Measurements from ENCODE around the gene DDX54.

DDX54 gene

DNA sequence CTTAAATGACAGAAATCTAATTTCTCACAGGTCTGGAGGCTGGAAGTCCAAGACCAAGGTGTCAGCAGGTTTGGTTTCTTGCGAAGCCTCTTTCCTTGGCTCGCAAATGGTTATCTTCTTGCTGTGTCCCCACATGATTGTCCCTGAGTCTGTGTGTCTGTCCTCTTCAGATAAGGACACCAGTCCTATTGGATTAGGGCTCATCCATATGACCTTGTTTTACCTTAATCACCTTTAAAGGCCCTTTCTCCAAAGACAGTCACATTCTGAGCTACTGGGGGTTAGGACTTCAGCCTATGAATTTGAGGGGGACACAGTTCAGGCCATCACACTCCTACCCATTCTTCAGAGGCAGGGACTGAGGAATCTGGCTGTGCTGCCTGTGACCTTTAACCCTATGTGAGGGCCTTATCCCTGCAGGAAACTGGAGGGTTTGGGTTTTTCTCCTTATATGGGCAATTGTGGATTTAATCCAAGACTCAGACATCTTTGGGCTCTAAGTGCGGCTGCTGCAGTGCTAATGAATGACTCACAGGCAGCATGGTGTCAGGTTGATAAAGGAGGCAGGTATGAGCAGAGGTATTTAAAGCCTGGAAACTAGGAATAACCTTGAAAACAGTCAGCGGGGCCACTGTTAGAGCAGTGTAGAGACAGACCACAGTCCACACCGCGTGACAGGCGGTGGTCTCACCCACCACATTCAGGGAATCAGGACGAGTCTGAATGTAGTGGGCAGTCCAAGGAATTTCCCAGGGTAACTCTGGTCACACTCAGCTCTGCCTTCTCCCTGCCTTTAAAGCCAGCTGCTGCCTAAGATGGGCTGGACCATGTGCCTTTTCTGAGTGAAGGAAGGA, 46.2 kb upstream of the DDX54 start:
- DNase-seq (ENCODE audit: low read depth in 2 of 2) = peak in 1 of 2 donors; percentile 81
- TF ChIP-seq CTCF (IDR thresholded peaks at IDR 0.05; ENCODE audit: low read depth, low read length) = no peak

DNA sequence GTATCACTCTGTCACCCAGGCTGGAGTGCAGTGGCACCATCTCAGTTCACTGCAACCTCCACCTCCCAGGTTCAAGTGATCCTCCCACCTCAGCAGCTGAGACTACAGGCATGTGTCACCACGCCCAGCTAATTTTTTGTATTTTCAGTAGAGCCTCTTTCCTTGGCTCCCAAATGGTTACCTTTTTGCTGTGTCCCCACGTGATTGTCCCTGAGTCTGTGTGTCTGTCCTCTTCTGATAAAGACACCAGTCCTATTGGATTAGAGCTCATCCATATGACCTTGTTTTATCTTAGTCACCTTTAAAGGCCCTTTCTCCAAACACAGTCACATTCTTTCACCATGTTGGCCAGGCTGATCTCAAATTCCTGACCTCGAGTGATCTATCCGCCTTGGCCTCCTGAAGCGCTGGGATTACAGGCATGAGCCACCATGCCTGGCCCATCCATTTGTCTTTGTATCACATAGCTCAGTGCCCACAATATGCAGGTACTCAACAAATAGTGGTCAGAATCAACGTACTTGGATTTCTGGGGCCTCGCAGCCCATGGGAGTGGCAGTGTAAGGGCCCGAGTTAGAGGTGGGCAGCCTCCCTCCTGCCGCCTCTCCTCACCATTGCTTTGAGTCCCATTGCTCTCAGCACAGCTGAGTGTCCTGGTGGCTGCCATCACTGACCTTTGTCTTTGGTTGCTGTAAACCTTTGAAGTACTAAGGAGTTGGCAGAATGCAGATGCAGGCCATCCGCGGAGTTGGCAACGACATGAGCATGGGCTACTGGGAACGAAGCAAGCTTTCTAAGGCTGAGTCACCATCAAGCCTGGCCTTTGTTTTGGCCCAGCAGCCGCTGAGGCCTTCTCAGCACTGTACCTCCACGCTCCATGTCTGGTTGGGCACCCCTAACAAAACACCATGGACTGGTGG, 45.3 kb upstream of the DDX54 start:
- DNase-seq (ENCODE audit: low read depth in 2 of 2) = no peak
- no peak overlapping the region for H3K4me3 ChIP-seq (replicated peaks in 1 of 2; ENCODE audit: low read depth in 2 of 2, low read length in 2 of 2)
- TF ChIP-seq CTCF (IDR thresholded peaks at IDR 0.05; ENCODE audit: low read depth, low read length) = no peak

More for the DNA sequence above, 46.2 kb upstream of the DDX54 start:
- H3K4me3 ChIP-seq (replicated peaks in 1 of 2; ENCODE audit: low read depth in 2 of 2, low read length in 2 of 2) = no peak overlapping the region

DNA sequence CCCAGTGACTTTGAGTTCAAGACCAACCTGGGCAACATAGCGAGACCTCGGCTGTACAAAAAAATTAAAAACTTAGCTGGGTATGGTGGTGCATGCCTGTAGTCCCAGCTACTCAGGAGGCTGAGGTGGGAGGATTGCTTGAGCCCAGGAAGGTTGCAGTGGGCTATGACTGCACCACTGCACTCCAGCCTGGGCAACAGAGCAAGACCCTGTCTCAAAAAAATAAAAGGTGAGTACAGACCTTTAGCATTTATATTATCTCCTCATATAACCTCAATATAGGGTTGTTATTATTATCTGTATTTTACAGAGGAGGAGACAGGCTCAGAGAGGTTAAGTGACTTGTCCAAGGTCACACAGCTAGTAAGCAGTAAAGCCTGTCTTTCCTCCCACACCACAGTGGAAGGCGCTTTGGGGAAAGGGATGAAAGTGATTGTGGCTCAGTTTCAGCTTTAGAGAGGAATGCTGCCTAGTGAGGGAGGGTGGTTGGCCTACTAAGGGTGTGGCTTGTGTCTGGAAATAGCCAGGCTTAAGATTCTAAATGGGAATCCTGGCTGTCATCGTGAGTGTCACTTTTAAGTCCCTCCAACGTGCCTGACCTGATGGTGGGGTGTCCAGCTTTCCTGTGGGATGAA, 43.2 kb upstream of the DDX54 start:
- DNase-seq (ENCODE audit: low read depth in 2 of 2) = no peak
- no peak for TF ChIP-seq CTCF (IDR thresholded peaks at IDR 0.05; ENCODE audit: low read depth, low read length)
- no peak overlapping the region for H3K4me3 ChIP-seq (replicated peaks in 1 of 2; ENCODE audit: low read depth in 2 of 2, low read length in 2 of 2)

DNA sequence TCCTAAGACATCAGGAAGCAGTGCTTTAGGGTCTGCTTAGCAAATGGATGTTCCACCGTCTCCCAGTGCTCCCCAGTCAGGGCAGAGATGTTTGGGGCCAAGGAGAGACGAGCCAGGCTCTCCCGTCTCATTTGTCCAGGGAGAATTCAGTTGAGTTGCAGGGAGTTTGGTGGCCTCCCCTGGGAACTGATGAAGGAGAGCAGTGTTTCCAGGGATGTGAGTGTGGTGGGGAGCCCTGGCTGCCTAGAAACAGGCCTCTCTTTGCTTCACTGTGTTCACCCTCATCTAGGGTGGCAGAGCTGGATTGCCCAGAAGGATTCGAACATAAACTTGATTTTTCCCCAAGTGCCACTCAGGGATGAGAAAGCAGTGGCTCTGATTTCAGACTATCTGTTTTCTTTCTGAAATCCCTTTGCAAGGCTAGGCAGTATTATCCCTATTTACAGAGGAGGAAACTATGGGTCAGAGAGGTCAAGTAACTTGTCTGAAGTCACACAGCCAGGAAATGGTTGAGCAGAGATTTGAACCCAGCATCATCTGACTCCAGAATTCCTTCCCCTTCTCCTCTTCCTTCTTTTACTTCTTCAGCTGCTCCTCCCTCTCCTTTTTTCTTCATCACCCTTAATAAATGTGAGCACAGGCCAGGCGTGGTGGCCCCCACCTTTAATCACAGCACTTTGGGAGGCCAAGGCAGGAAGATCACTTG, 42.6 kb upstream of the DDX54 start:
- DNase-seq (ENCODE audit: low read depth in 2 of 2) = no peak
- H3K4me3 ChIP-seq (replicated peaks in 1 of 2; ENCODE audit: low read depth in 2 of 2, low read length in 2 of 2) = no peak overlapping the region
- no peak for TF ChIP-seq CTCF (IDR thresholded peaks at IDR 0.05; ENCODE audit: low read depth, low read length)

GRCh38 chr12:113226696-113227568, 41.7 kb upstream of the DDX54 start:
- no peak for TF ChIP-seq CTCF (IDR thresholded peaks at IDR 0.05; ENCODE audit: low read depth, low read length)
- no peak overlapping the region for H3K4me3 ChIP-seq (replicated peaks in 1 of 2; ENCODE audit: low read depth in 2 of 2, low read length in 2 of 2)
- DNase-seq (ENCODE audit: low read depth in 2 of 2) = no peak
